ENCODE results near the gene CDKN2A. TPM values are rescaled to one million over a fixed set of nuclear protein-coding genes. Genes with fewer than 3 reads are reported as not detected.

Gene CDKN2A
- total RNA-seq, 1 experiment from 2014 or later: not detected

DNA sequence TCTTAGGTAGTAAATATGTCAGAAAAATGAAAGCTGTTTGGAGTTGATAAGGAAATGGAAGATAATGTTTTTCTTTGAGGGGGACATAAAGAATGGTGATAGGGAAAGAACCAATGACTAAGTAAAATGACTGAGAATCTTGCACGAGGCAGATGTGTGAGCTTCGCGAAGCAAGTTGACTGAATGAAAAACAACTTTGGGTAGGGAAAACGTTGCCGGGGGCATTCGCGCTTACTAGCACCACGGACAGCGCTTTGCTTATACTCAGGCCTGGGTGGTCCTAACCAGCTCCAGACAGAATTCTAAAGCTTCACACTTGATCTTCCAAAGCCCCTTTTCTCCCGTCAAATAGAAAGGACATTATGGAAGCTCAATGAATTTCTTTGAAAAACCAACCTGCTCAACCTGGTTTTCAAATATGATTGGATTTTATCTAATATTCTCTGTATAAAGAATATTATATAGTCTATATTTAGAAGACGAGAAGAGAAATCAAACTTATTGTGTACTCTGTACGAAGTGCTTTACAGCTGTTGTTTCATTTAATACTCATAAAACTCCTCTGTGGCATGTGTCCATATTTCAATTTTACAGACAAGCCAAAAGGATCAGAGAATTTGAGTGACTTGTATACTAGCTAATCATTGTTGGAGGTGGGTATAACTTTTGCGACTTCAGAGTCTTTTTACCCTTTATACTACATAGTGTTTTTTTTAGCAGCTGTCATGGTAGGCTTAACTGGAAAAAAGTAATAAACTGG is 16.9 kb upstream of the CDKN2A start:
- H3K4me3 Mint-ChIP-seq (ENCODE audit: unreplicated experiment): no peak overlapping the region
- H3K27me3 Mint-ChIP-seq (ENCODE audit: insufficient read depth, unreplicated experiment): no peaks in the 10 kb centered on the region
- ChIA-PET CTCF (no interaction called here), POLR2A (no interaction called here)
- no peak overlapping the region for H3K27ac Mint-ChIP-seq (ENCODE audit: low read depth, unreplicated experiment)
- DNase-seq (ENCODE audit: unreplicated experiment): no peak
- intact Hi-C loops (cut with micrococcal nuclease): no loop called here
- no peaks in the 10 kb centered on the region for H3K36me3 Mint-ChIP-seq (ENCODE audit: insufficient read depth, unreplicated experiment)
- BruUV-seq (replicated peaks): no TSS peak
- H3K4me1 Mint-ChIP-seq (ENCODE audit: insufficient read depth, unreplicated experiment): no peaks in the 10 kb centered on the region
- TF ChIP-seq, protein P1, sequence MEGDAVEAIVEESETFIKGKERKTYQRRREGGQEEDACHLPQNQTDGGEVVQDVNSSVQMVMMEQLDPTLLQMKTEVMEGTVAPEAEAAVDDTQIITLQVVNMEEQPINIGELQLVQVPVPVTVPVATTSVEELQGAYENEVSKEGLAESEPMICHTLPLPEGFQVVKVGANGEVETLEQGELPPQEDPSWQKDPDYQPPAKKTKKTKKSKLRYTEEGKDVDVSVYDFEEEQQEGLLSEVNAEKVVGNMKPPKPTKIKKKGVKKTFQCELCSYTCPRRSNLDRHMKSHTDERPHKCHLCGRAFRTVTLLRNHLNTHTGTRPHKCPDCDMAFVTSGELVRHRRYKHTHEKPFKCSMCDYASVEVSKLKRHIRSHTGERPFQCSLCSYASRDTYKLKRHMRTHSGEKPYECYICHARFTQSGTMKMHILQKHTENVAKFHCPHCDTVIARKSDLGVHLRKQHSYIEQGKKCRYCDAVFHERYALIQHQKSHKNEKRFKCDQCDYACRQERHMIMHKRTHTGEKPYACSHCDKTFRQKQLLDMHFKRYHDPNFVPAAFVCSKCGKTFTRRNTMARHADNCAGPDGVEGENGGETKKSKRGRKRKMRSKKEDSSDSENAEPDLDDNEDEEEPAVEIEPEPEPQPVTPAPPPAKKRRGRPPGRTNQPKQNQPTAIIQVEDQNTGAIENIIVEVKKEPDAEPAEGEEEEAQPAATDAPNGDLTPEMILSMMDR (IDR thresholded peaks at IDR 0.05; ENCODE audit: unreplicated experiment): no peak
- no peaks in the 10 kb centered on the region for H3K9me3 Mint-ChIP-seq (ENCODE audit: unreplicated experiment)

DNA sequence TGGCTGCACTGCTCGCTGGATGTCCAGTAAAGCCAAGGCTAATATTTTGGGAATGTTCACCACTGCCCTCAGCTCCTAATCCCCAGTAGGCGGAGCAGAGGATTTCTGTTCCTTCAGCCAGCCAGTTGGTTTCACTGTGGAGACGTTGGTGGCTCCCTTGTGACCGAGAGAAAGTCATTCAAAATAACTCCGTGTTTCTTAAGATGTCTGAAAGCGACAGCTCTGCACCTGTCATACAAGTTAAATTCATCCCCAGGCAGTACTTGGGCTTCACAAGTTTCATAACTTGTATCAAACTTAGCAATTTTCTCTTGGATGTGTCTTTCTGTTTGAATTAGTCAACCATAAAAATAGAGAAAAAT is 15.3 kb upstream of the CDKN2A start:
- no peaks in the 10 kb centered on the region for H3K4me1 Mint-ChIP-seq (ENCODE audit: insufficient read depth, unreplicated experiment)
- H3K27ac Mint-ChIP-seq (ENCODE audit: low read depth, unreplicated experiment): no peak overlapping the region
- no peak for DNase-seq (ENCODE audit: unreplicated experiment)
- H3K4me3 Mint-ChIP-seq (ENCODE audit: unreplicated experiment): no peak overlapping the region
- no peaks in the 10 kb centered on the region for H3K36me3 Mint-ChIP-seq (ENCODE audit: insufficient read depth, unreplicated experiment)
- intact Hi-C loops (cut with micrococcal nuclease): no loop called here
- ChIA-PET CTCF (no interaction called here), POLR2A (no interaction called here)
- no peaks in the 10 kb centered on the region for H3K27me3 Mint-ChIP-seq (ENCODE audit: insufficient read depth, unreplicated experiment)
- BruUV-seq (replicated peaks): no TSS peak
- no peaks in the 10 kb centered on the region for H3K9me3 Mint-ChIP-seq (ENCODE audit: unreplicated experiment)
- TF ChIP-seq, protein P1 (IDR thresholded peaks at IDR 0.05; ENCODE audit: unreplicated experiment): no peak

DNA sequence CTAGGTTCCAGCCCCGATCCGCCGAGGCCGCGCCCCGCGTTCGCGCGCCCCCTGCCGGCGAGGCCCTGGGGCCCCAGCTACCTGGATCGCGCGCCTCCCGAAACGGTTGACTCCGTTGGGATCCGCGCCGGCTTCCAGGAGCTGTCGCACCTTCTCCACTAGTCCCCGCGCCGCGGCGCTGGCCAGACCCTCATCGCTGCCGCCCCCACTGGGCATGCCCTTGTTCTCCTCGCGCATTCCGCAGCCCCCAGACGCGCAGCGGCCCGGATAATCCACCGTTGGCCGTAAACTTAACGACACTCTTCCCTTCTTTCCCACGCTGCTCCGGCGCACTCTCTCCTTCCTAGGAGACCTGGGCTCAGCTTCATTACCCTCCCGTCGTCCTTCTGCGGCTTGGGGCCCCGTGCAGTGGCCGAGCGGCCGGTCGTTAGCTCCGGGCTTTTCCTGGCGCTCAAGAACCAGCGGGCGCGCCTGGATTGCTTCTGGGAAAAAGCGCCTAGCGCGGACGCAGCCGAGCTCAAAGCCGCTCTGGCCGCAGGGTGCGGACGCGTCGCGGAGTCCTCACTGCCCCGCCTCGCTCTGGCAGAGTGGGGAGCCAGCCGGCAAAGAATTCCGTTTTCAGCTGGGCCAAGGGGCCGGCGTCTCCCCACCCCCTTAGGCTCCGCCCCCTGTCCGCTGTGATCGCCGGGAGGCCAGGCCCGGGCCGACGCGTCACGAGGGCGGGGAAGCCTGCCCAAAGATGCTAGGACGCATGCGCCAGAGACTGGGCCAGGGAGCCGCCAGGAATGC is 14.7 kb upstream of the CDKN2A start, which contains the start of gene CDKN2B:
Gene CDKN2B (minus strand): TSS at position 589 of the 789 bp plus-strand sequence. CDS start 352 bp downstream, at position 237.
- TF ChIP-seq, protein P1 (IDR thresholded peaks at IDR 0.05; ENCODE audit: unreplicated experiment): no peak
- no TSS peak for BruUV-seq (replicated peaks)
- no peaks in the 10 kb centered on the region for H3K9me3 Mint-ChIP-seq (ENCODE audit: unreplicated experiment)
- no peaks in the 10 kb centered on the region for H3K36me3 Mint-ChIP-seq (ENCODE audit: insufficient read depth, unreplicated experiment)
- no peak within 1 kb of the TSS for H3K4me3 Mint-ChIP-seq (ENCODE audit: unreplicated experiment)
- DNase-seq (ENCODE audit: unreplicated experiment): no peak
- intact Hi-C loops (cut with micrococcal nuclease): no loop called here
- no peak within 1 kb of the TSS for H3K27ac Mint-ChIP-seq (ENCODE audit: low read depth, unreplicated experiment)
- no peaks in the 10 kb centered on the region for H3K4me1 Mint-ChIP-seq (ENCODE audit: insufficient read depth, unreplicated experiment)
- POLR2A ChIA-PET: no interaction called here
- CTCF ChIA-PET: no interaction called here
- no peaks in the 10 kb centered on the region for H3K27me3 Mint-ChIP-seq (ENCODE audit: insufficient read depth, unreplicated experiment)

DNA sequence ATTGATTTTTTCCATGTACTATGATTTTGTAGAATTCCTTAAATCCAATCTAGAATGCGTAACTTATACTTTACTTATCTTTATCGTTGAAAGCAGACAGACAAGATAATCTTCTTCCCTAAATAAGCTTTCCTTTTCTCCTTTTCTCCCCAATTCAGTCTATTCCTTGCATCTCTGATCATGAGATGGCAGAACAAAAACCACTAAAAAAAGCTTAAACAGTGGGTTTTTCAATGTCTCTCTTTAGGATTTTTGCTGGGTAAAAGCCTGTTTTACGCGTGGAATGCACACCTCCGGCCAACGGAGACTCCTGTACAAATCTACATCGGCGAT is 14.2 kb upstream of the CDKN2A start:
- ChIA-PET POLR2A (no interaction called here), CTCF (no interaction called here)
- no peaks in the 10 kb centered on the region for H3K4me1 Mint-ChIP-seq (ENCODE audit: insufficient read depth, unreplicated experiment)
- no peak overlapping the region for H3K4me3 Mint-ChIP-seq (ENCODE audit: unreplicated experiment)
- H3K27ac Mint-ChIP-seq (ENCODE audit: low read depth, unreplicated experiment): no peak overlapping the region
- no peaks in the 10 kb centered on the region for H3K9me3 Mint-ChIP-seq (ENCODE audit: unreplicated experiment)
- no TSS peak for BruUV-seq (replicated peaks)
- H3K36me3 Mint-ChIP-seq (ENCODE audit: insufficient read depth, unreplicated experiment): no peaks in the 10 kb centered on the region
- TF ChIP-seq, protein P1 (IDR thresholded peaks at IDR 0.05; ENCODE audit: unreplicated experiment): no peak
- H3K27me3 Mint-ChIP-seq (ENCODE audit: insufficient read depth, unreplicated experiment): no peaks in the 10 kb centered on the region
- no peak for DNase-seq (ENCODE audit: unreplicated experiment)
- intact Hi-C loops (cut with micrococcal nuclease): no loop called here

Data from MCF 10A (cell line).